Natural killer cell (primary cell): ENCODE data around the gene SEBOX. TPM values are rescaled to one million over a fixed set of nuclear protein-coding genes. Genes with fewer than 3 reads are reported as not detected.

Experiments used
- ATAC-seq, 3 donors: fragments of 150-1000 bp in 2 of 3; fragments of 200-7000 bp in 1 of 3; cut with Tn5 transposase; 1 replicate in 1 of 3; 2 replicates in 2 of 3; pipeline ENCODE4 v1.10.0; 2021; ENCODE audit warnings: mild to moderate bottlenecking in 2 of 3, moderate library complexity in 2 of 3
- DNase-seq, 2 donors: peaks; one replicate each; pipeline versions ENCODE4 v3.0.0 to v3.0.0-alpha.2; 2013 to 2021; ENCODE audit warnings: mixed read lengths in 1 of 2
- H3K27ac ChIP-seq: one replicate; pipeline ENCODE4 v1.5.1; 2013; ENCODE audit warnings: mild to moderate bottlenecking, low read length
- H3K27me3 ChIP-seq: one replicate; pipeline ENCODE4 v1.6.1; 2013; ENCODE audit warnings: low read length; ENCODE audit not compliant: control insufficient read depth, insufficient read depth
- H3K36me3 ChIP-seq: one replicate; pipeline ENCODE4 v1.6.1; 2013; ENCODE audit warnings: low read length; ENCODE audit not compliant: control insufficient read depth, insufficient read depth
- H3K4me1 ChIP-seq: one replicate; pipeline ENCODE4 v1.6.1; 2013; ENCODE audit warnings: low read length; ENCODE audit not compliant: control insufficient read depth, insufficient read depth
- H3K4me3 ChIP-seq: one replicate; pipeline ENCODE4 v1.5.1; 2013; ENCODE audit warnings: low read length
- H3K9me3 ChIP-seq: one replicate; pipeline ENCODE4 v1.6.1; 2013; ENCODE audit warnings: low read length; ENCODE audit not compliant: control insufficient read depth, insufficient read depth
- H3K27ac Mint-ChIP-seq, 2 donors: one replicate each; pipeline ENCODE4 v1.8.0; 2022; ENCODE audit warnings: mild to moderate bottlenecking in 2 of 2, mixed read lengths in 2 of 2, moderate library complexity in 1 of 2
- H3K27me3 Mint-ChIP-seq, 2 donors: one replicate each; pipeline ENCODE4 v1.8.0; 2022; ENCODE audit warnings: low read depth in 2 of 2, mixed read lengths in 2 of 2
- H3K36me3 Mint-ChIP-seq: one replicate; pipeline ENCODE4 v1.8.0; 2022; ENCODE audit warnings: mixed read lengths
- H3K4me1 Mint-ChIP-seq, 2 donors: one replicate each; pipeline ENCODE4 v1.8.0; 2022; ENCODE audit warnings: mixed read lengths in 2 of 2
- H3K4me3 Mint-ChIP-seq: one replicate; pipeline ENCODE4 v1.8.0; 2022; ENCODE audit warnings: mild to moderate bottlenecking, moderate library complexity, mixed read lengths
- H3K9me3 Mint-ChIP-seq, 2 donors: one replicate each; pipeline ENCODE4 v1.8.0; 2022; ENCODE audit warnings: mixed read lengths in 2 of 2
- CTCF ChIP-seq: fragments of 200-600 bp; IDR thresholded peaks from one replicate; pipeline ENCODE4 v1.8.0; 2022; ENCODE audit warnings: antibody characterized with exemption
- WGBS: methylation state at CpG from one replicate; pipeline ENCODE4 v1.1.7; 2013; ENCODE audit warnings: missing lambda C conversion rate; ENCODE audit not compliant: insufficient coverage; 5-methylcytosine and 5-hydroxymethylcytosine counted together
- intact Hi-C: fragments of 100-400 bp; cut with micrococcal nuclease; formaldehyde crosslinking; loops from one replicate; pipeline ENCODE4 v1.14.2; 2022
- total RNA-seq, 4 donors: library from RNA; stranded (reverse); fragments of 120-200 nt in 1 of 4; gene quantifications; one replicate each; pipeline versions ENCODE4 v1.2.3 to v1.2.4, GENCODE V29; 2013 to 2022

The SEBOX gene
- total RNA-seq, 3 donors from 2014 or later (not counting 1 experiment from before 2014, with no cell fraction given): not detected

DNA sequence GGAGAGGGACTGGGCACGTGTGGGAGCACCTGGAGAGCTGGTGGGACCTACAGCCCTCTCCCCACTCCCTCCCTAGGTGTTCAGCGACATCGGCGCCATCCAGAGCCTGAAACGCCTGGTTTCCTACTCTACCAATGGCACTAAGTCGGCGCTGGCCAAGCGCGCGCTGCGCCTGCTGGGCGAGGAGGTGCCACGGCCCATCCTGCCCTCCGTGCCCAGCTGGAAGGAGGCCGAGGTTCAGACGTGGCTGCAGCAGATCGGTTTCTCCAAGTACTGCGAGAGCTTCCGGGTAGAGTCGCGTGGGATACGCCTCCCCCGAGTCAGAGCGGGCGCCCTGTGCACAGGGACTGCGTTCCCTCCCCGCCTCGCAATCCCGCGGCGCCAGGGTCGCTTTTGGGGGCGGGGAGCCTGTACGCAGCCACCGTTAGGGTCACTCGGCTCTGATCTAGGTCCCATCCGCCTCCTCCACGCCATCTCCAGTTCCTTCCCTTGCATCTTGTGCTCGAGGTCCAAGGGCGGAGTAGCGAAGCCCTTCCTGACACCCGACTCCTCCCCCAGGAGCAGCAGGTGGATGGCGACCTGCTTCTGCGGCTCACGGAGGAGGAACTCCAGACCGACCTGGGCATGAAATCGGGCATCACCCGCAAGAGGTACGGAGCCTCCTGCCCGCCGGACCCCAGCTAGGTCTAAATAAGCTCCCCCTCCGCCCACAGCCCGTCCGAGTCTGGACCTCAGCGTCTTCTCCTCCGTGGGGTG, 19.5 kb upstream of the SEBOX start:
- Mint-ChIP-seq H3K27ac (peak overlapping the region in 1 of 2 donors; percentile 73), H3K9me3 (no peaks in the 10 kb centered on the region), H3K36me3 (no peaks in the 10 kb centered on the region), H3K4me1 (peaks cover 7 to 39% of the 10 kb centered on the region in 2 donors), H3K27me3 (peaks cover 0 to 8% of the 10 kb centered on the region in 2 donors), H3K4me3 (peak overlapping the region; percentile 83)
- Histone ChIP-seq H3K4me3 (peak overlapping the region; percentile 58), H3K36me3 (peaks cover 10% of the 10 kb centered on the region), H3K9me3 (no peaks in the 10 kb centered on the region), H3K4me1 (peaks cover 24% of the 10 kb centered on the region), H3K27me3 (no peaks in the 10 kb centered on the region), H3K27ac (peak overlapping the region; percentile 12)
- WGBS: 3% methylated on average over 56 of the region's 56 CpGs
- ATAC-seq (peak; percentile 91 to 96 (median 94)), DNase-seq (peak; percentile 47 to 75)
- no peak for TF ChIP-seq CTCF
- intact Hi-C loops: no loop called here

- DNase-seq (peak in 1 of 2 donors; percentile 37), ATAC-seq (no peak)
- peak overlapping the region; percentile 25 for H3K4me3 Mint-ChIP-seq
- no peak overlapping the region for H3K27ac Mint-ChIP-seq
- Histone ChIP-seq H3K4me3 (no peak overlapping the region), H3K9me3 (no peaks in the 10 kb centered on the region), H3K36me3 (no peaks in the 10 kb centered on the region), H3K4me1 (peaks cover 24% of the 10 kb centered on the region), H3K27ac (no peak overlapping the region), H3K27me3 (no peaks in the 10 kb centered on the region)
- no peak for TF ChIP-seq CTCF
- H3K4me1 Mint-ChIP-seq: peaks cover 7 to 33% of the 10 kb centered on the region in 2 donors
- H3K36me3 Mint-ChIP-seq: no peaks in the 10 kb centered on the region
- WGBS: 44% methylated on average over 72 of the region's 72 CpGs
- no peaks in the 10 kb centered on the region for H3K9me3 Mint-ChIP-seq
- intact Hi-C loops: no loop called here
- peaks cover 0 to 8% of the 10 kb centered on the region in 2 donors for H3K27me3 Mint-ChIP-seq
Observed at GRCh38 chr17:28381141-28381825, 16.3 kb upstream of the SEBOX start.

DNA sequence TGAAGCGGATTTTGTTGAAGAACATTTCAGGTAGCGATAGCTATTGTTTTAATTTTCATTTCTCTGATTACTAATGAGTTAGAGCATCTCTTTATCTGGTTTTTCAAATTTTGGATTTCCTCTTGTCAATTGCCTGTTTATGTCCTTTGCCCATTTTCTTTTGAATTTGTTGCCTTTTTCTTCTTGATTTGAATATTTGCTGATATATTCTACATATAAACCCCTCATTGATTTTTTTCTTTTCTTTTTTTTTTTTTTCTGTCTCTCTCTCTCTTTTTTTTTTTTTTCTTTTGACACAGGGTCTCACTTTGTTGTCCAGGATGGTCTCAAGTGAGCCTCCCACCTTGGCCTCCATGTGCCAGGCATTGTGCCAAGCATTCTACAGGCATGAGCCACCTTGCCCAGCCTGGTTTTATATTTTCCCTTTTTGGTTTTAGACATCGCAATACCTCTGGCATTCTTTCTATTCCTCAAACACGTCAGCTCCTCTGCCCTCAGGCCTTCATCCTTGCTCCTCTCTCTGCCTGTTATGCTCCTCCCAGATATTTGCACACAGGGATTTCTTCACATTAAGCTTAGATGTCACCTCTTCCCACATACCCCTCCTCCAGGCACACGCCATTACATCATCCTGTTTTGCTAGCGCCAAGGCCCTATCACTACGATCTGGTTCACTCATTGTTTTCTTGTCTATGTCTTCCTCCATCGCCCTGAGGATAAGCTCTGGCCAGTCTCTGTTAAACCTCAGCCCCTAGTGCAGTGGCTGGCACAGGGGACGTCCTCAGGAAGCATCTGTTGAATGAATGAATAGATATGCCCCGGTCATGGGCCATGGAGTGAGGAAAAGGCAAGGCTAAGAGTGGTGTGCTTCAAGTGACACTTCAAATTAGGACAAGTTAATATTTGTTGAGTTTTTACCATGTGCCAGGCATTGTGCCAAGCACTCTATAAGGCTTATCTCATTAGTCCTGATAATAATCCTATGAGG, 15.1 kb upstream of the SEBOX start:
- Histone ChIP-seq H3K27ac (no peak overlapping the region), H3K4me3 (no peak overlapping the region), H3K27me3 (no peaks in the 10 kb centered on the region), H3K4me1 (peaks cover 19% of the 10 kb centered on the region), H3K9me3 (no peaks in the 10 kb centered on the region), H3K36me3 (no peaks in the 10 kb centered on the region)
- peaks cover 0 to 8% of the 10 kb centered on the region in 2 donors for H3K27me3 Mint-ChIP-seq
- no peak overlapping the region for H3K27ac Mint-ChIP-seq
- no peak for TF ChIP-seq CTCF
- no peak for ATAC-seq
- H3K9me3 Mint-ChIP-seq: no peaks in the 10 kb centered on the region
- 76% methylated on average over 10 of the region's 10 CpGs for WGBS
- no peaks in the 10 kb centered on the region for H3K36me3 Mint-ChIP-seq
- no peak for DNase-seq
- no peak overlapping the region for H3K4me3 Mint-ChIP-seq
- intact Hi-C loops: no loop called here
- peaks cover 7 to 26% of the 10 kb centered on the region in 2 donors for H3K4me1 Mint-ChIP-seq
